ENCODE measurements around the gene TMEM204. TPM values are rescaled to one million over a fixed set of nuclear protein-coding genes. Genes with fewer than 3 reads are reported as not detected.
"Not testable (repeated sequence)": the region's sequence is repeated elsewhere in the genome, so short reads cannot be mapped to it uniquely, and the experiment has no call there.

The TMEM204 gene
- total RNA-seq, 1 donor from 2014 or later, result 28.8 TPM

- DNase-seq, result no peak
- intact Hi-C loops (cut with micrococcal nuclease), result no loop called here
- ATAC-seq, result no peak
Measured at GRCh38 chr16:1571012-1571671, 37.7 kb downstream of the TMEM204 start.

- intact Hi-C loops (cut with micrococcal nuclease), result no loop called here
- DNase-seq, result no peak
- no peak for ATAC-seq
Measured at GRCh38 chr16:1572673-1573072, 39.2 kb downstream of the TMEM204 start.

- DNase-seq, result no peak
- intact Hi-C loops (cut with micrococcal nuclease), result no loop called here
- no peak for ATAC-seq
Measured at GRCh38 chr16:1573301-1573700, 39.8 kb downstream of the TMEM204 start.

GRCh38 chr16:1575578-1575977, 42.1 kb downstream of the TMEM204 start:
- DNase-seq (no peak), ATAC-seq (no peak)
- intact Hi-C loops (cut with micrococcal nuclease), result no loop called here

- DNase-seq (no peak), ATAC-seq (no peak)
- intact Hi-C loops (cut with micrococcal nuclease), result no loop called here
Measured at GRCh38 chr16:1579214-1579613, 45.7 kb downstream of the TMEM204 start.

- ATAC-seq, result no peak
- DNase-seq, result no peak
- intact Hi-C loops (cut with micrococcal nuclease), result no loop called here
Measured at GRCh38 chr16:1580256-1580655, 46.8 kb downstream of the TMEM204 start.

- ATAC-seq (no peak), DNase-seq (no peak)
- intact Hi-C loops (cut with micrococcal nuclease), result no loop called here
Measured at GRCh38 chr16:1580956-1581355, 47.5 kb downstream of the TMEM204 start.

GRCh38 chr16:1581804-1582203, 48.3 kb downstream of the TMEM204 start:
- intact Hi-C loops (cut with micrococcal nuclease), result no loop called here
- no peak for DNase-seq
- ATAC-seq, result no peak

GRCh38 chr16:1583180-1583579, 49.7 kb downstream of the TMEM204 start:
- ATAC-seq (no peak), DNase-seq (no peak)
- intact Hi-C loops (cut with micrococcal nuclease), result no loop called here

GRCh38 chr16:1584926-1585484, 51.5 kb downstream of the TMEM204 start:
- ATAC-seq (no peak), DNase-seq (no peak)
- intact Hi-C loops (cut with micrococcal nuclease), result no loop called here

GRCh38 chr16:1590366-1590765, 56.9 kb downstream of the TMEM204 start:
- DNase-seq, result no peak
- ATAC-seq, result no peak
- intact Hi-C loops (cut with micrococcal nuclease), result no loop called here

- ATAC-seq (no peak), DNase-seq (no peak)
- intact Hi-C loops (cut with micrococcal nuclease), result no loop called here
Measured at GRCh38 chr16:1590930-1591705, 57.7 kb downstream of the TMEM204 start.

GRCh38 chr16:1592446-1592845, 59.0 kb downstream of the TMEM204 start:
- no peak for ATAC-seq
- no peak for DNase-seq
- intact Hi-C loops (cut with micrococcal nuclease), result no loop called here

- intact Hi-C loops (cut with micrococcal nuclease); DNase-seq; ATAC-seq: not testable (repeated sequence)
Measured at GRCh38 chr16:1595511-1595910, 62.0 kb downstream of the TMEM204 start.

- intact Hi-C loops (cut with micrococcal nuclease), result no loop called here
- DNase-seq (no peak), ATAC-seq (no peak)
Measured at GRCh38 chr16:1596516-1596915, 63.0 kb downstream of the TMEM204 start.

- no peak for DNase-seq
- no peak for ATAC-seq
- intact Hi-C loops (cut with micrococcal nuclease), result no loop called here
Measured at GRCh38 chr16:1597154-1597553, 63.7 kb downstream of the TMEM204 start.

- intact Hi-C loops (cut with micrococcal nuclease), result no loop called here
- DNase-seq, result no peak
- ATAC-seq, result no peak
Measured at GRCh38 chr16:1601031-1601430, 67.6 kb downstream of the TMEM204 start.

- DNase-seq (no peak), ATAC-seq (no peak)
- intact Hi-C loops (cut with micrococcal nuclease), result no loop called here
Measured at GRCh38 chr16:1601489-1601888, 68.0 kb downstream of the TMEM204 start.

GRCh38 chr16:1602285-1602684, 68.8 kb downstream of the TMEM204 start:
- intact Hi-C loops (cut with micrococcal nuclease), result no loop called here
- DNase-seq (no peak), ATAC-seq (no peak)
